Sigmoid colon (tissue), 4 donors: ENCODE measurements around the gene SMC3.

Experiments
- EP300 ChIP-seq, 4 donors: sonication (generic); formaldehyde crosslinking; IDR thresholded peaks; one replicate each; pipeline ENCODE4 v1.6.1; 2017; ENCODE audit warnings: antibody characterized with exemption in 4 of 4
- POLR2A ChIP-seq, 2 donors: fragments of 450-650 bp; IDR thresholded peaks; one replicate each; pipeline ENCODE4 v1.6.1; 2016; ENCODE audit warnings: antibody characterized with exemption in 2 of 2, mild to moderate bottlenecking in 2 of 2, moderate library complexity in 2 of 2
- POLR2AphosphoS5 ChIP-seq, 4 donors: sonication (generic); formaldehyde crosslinking; IDR thresholded peaks; one replicate each; pipeline ENCODE4 v1.6.1; 2017; ENCODE audit warnings: antibody characterized with exemption in 4 of 4
- TF ChIP-seq, protein P1 (sequence below), 4 experiments: fragments of 450-650 bp in 3 of 4; fragments of 200-600 bp in 1 of 4; IDR thresholded peaks; one replicate each; pipeline ENCODE4 v1.5.1; 2016 to 2019; ENCODE audit warnings: antibody characterized with exemption in 4 of 4, mild to moderate bottlenecking in 3 of 4, moderate library complexity in 2 of 4

- TF ChIP-seq EP300 (IDR thresholded peaks at IDR 0.05) (no peak), POLR2A (IDR thresholded peaks at IDR 0.05) (no peak), POLR2AphosphoS5 (IDR thresholded peaks at IDR 0.05) (no peak)
- TF ChIP-seq, protein P1, sequence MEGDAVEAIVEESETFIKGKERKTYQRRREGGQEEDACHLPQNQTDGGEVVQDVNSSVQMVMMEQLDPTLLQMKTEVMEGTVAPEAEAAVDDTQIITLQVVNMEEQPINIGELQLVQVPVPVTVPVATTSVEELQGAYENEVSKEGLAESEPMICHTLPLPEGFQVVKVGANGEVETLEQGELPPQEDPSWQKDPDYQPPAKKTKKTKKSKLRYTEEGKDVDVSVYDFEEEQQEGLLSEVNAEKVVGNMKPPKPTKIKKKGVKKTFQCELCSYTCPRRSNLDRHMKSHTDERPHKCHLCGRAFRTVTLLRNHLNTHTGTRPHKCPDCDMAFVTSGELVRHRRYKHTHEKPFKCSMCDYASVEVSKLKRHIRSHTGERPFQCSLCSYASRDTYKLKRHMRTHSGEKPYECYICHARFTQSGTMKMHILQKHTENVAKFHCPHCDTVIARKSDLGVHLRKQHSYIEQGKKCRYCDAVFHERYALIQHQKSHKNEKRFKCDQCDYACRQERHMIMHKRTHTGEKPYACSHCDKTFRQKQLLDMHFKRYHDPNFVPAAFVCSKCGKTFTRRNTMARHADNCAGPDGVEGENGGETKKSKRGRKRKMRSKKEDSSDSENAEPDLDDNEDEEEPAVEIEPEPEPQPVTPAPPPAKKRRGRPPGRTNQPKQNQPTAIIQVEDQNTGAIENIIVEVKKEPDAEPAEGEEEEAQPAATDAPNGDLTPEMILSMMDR (IDR thresholded peaks at IDR 0.05), result no peak
These were observed 5.4 kb downstream of the SMC3 start for GRCh38 chr10:110572862-110573261.
